Omental fat pad (tissue), 4 donors: Measurements from ENCODE around the gene OTOF. TPM values are rescaled to one million over a fixed set of nuclear protein-coding genes. Genes with fewer than 3 reads are reported as not detected.

Experiments used
- ATAC-seq: fragments of 150-250 bp; one replicate; pipeline ENCODE4 v1.9.1; 2016; ENCODE audit warnings: mild to moderate bottlenecking, moderate library complexity; ENCODE audit not compliant: low FRiP score
- DNase-seq: peaks from one replicate; pipeline ENCODE4 v3.0.0-alpha.2; 2019; ENCODE audit warnings: low spot score
- CTCF ChIP-seq, 3 donors: fragments of 450-650 bp; IDR thresholded peaks; one replicate each; pipeline ENCODE4 v1.5.1; 2016 to 2017; ENCODE audit warnings: antibody characterized with exemption in 3 of 3, mild to moderate bottlenecking in 3 of 3, moderate library complexity in 2 of 3
- total RNA-seq, 4 donors: library from RNA; depleted of rRNA; stranded (reverse); fragments of >200 nt; gene quantifications; one replicate each; pipeline ENCODE4 v1.1.0, GENCODE V29; 2016

OTOF gene
- total RNA-seq, 4 donors from 2014 or later, result 0.06 TPM; not detected in 3

- TF ChIP-seq CTCF (IDR thresholded peaks at IDR 0.05), result no peak
- no peak for ATAC-seq
These were observed 8.9 kb upstream of the OTOF start for GRCh38 chr2:26486789-26487188.

GRCh38 chr2:26485725-26486418 is 7.9 kb upstream of the OTOF start:
- ATAC-seq (no peak), DNase-seq (no peak)
- no peak for TF ChIP-seq CTCF (IDR thresholded peaks at IDR 0.05)

More at GRCh38 chr2:26486789-26487188, 8.9 kb upstream of the OTOF start:
- DNase-seq, result no peak

GRCh38 chr2:26485099-26485498 is 7.2 kb upstream of the OTOF start:
- TF ChIP-seq CTCF (IDR thresholded peaks at IDR 0.05), result no peak
- no peak for DNase-seq
- ATAC-seq, result no peak

- ATAC-seq (no peak), DNase-seq (no peak)
- TF ChIP-seq CTCF (IDR thresholded peaks at IDR 0.05), result no peak
These were observed 6.7 kb upstream of the OTOF start for GRCh38 chr2:26484579-26484978.

GRCh38 chr2:26483957-26484565 is 6.1 kb upstream of the OTOF start:
- no peak for ATAC-seq
- no peak for DNase-seq
- TF ChIP-seq CTCF (IDR thresholded peaks at IDR 0.05), result no peak

- no peak for TF ChIP-seq CTCF (IDR thresholded peaks at IDR 0.05)
- DNase-seq (no peak), ATAC-seq (no peak)
These were observed 5.6 kb upstream of the OTOF start for GRCh38 chr2:26483516-26483915.

- no peak for ATAC-seq
- no peak for TF ChIP-seq CTCF (IDR thresholded peaks at IDR 0.05)
- DNase-seq, result no peak
These were observed 5.1 kb upstream of the OTOF start for GRCh38 chr2:26483027-26483326.
